Kidney (tissue), 14 donors: ENCODE results near the gene RPTOR. TPM values are rescaled to one million over a fixed set of nuclear protein-coding genes. Genes with fewer than 3 reads are reported as not detected.
A peak's percentile ranks its signal among the peaks of the same experiment; 100 is the strongest.

Source experiments
- DNase-seq, 5 donors: peaks; one replicate each; pipeline ENCODE4 v3.0.0-alpha.2; 2013 to 2020
- FAIRE-seq: peaks from 2 replicates; lab custom pipeline; 2012; peaks lifted over from hg19 to GRCh38; lab: Jason Lieb, UNC
- H3K27ac ChIP-seq, 2 donors: one replicate each; pipeline ENCODE4 v1.7.0; 2013; ENCODE audit warnings: low read depth in 2 of 2, low read length in 2 of 2, inconsistent platforms in 1 of 2
- H3K27me3 ChIP-seq: one replicate; pipeline ENCODE4 v1.7.1; 2013; ENCODE audit warnings: low read length, inconsistent platforms; ENCODE audit not compliant: control insufficient read depth, insufficient read depth
- H3K36me3 ChIP-seq, 3 donors: one replicate each; pipeline versions ENCODE4 v1.7.0 to v1.7.1; 2013; ENCODE audit warnings: low read length in 3 of 3, control low read depth in 1 of 3, inconsistent platforms in 1 of 3; ENCODE audit not compliant: insufficient read depth in 3 of 3, control insufficient read depth in 2 of 3
- H3K4me1 ChIP-seq, 3 donors: one replicate each; pipeline versions ENCODE4 v1.7.0 to v1.7.1; 2013; ENCODE audit warnings: low read length in 3 of 3, inconsistent platforms in 1 of 3, low read depth in 1 of 3; ENCODE audit not compliant: control insufficient read depth in 2 of 3, insufficient read depth in 2 of 3
- H3K4me3 ChIP-seq, 3 donors: one replicate each; pipeline versions ENCODE4 v1.7.0 to v1.8.1; 2013; ENCODE audit warnings: low read length in 3 of 3, control low read depth in 1 of 3, inconsistent platforms in 1 of 3
- H3K9ac ChIP-seq, 3 donors: one replicate each; pipeline versions ENCODE4 v1.7.0 to v1.7.1; 2013; ENCODE audit warnings: low read length in 3 of 3, control low read depth in 1 of 3, inconsistent platforms in 1 of 3
- H3K9me3 ChIP-seq, 3 donors: one replicate each; pipeline versions ENCODE4 v1.7.0 to v1.7.1; 2013; ENCODE audit warnings: low read length in 3 of 3, control low read depth in 1 of 3, inconsistent platforms in 1 of 3; ENCODE audit not compliant: control insufficient read depth in 2 of 3, insufficient read depth in 1 of 3
- CTCF ChIP-seq: IDR thresholded peaks from 3 replicates; pipeline ENCODE4 v1.5.1; 2012; ENCODE audit warnings: mild to moderate bottlenecking, moderate library complexity, borderline replicate concordance; ENCODE audit not compliant: insufficient read depth; ENCODE audit errors: extremely low read depth
- intact Hi-C: fragments of 100-400 bp; cut with DNase I; formaldehyde crosslinking; loops from one replicate; pipeline ENCODE4 v1.11.1; 2022
- polyA plus RNA-seq: library from polyadenylated mRNA; stranded (reverse); fragments of 350-450 nt; fragmentation: Illumina TruSeq; extraction: RNeasy Lipid Tissue Mini Kit (QIAGEN cat#74804); gene quantifications from one replicate; pipeline ENCODE4 v1.2.3, GENCODE V29; 2014; ENCODE audit warnings: low read depth, low replicate concordance; ENCODE audit not compliant: insufficient read depth
- total RNA-seq: library from RNA; stranded (reverse); fragmentation: NEBNext Ultra II Directional; extraction: Animal tissue kit (Norgen Biotek cat#: 25700); gene quantifications from one replicate; pipeline ENCODE4 v1.2.1, GENCODE V29; 2021
- donor health status: control.
- donor health status: control.
- donor health status: control.
- donor health status: control.
- donor health status: control.
- donor health status: DM: yes; HTN: yes; CAD: no.
- donor health status: Normal renal cell carcinoma (clear cell type).

Gene RPTOR
- total and polyA plus RNA-seq, 2 donors from 2014 or later = 5.5 to 37.6 TPM

DNA sequence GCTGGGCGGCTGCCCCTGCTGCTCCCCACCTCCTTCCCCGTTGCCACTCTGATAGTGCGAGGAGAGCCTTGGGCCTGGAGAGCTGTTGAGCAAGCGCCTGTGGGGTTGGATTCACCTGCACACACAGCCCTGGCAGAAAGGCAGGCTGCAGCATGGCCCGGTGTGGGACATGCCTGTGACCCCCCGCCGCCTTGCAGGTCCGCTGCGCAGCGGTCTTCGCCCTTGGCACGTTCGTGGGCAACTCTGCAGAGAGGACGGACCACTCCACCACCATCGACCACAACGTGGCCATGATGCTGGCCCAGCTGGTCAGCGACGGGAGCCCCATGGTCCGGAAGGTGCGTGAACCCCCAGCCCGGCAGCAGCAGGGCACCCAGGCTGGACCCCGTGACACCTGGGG, 340.2 kb downstream of the RPTOR start:
- no peaks in the 10 kb centered on the region for H3K9me3 ChIP-seq
- H3K4me1 ChIP-seq = no peaks in the 10 kb centered on the region
- FAIRE-seq = no peak
- peaks cover 0 to 20% (median 8%) of the 10 kb centered on the region in 3 donors for H3K36me3 ChIP-seq
- peak in 1 of 5 donors; percentile 66 for DNase-seq
- H3K4me3 ChIP-seq = no peak overlapping the region
- intact Hi-C loops = no loop called here
- H3K27ac ChIP-seq = no peak overlapping the region
- no peak overlapping the region for H3K9ac ChIP-seq
- H3K27me3 ChIP-seq = no peaks in the 10 kb centered on the region
- TF ChIP-seq CTCF = no peak

DNA sequence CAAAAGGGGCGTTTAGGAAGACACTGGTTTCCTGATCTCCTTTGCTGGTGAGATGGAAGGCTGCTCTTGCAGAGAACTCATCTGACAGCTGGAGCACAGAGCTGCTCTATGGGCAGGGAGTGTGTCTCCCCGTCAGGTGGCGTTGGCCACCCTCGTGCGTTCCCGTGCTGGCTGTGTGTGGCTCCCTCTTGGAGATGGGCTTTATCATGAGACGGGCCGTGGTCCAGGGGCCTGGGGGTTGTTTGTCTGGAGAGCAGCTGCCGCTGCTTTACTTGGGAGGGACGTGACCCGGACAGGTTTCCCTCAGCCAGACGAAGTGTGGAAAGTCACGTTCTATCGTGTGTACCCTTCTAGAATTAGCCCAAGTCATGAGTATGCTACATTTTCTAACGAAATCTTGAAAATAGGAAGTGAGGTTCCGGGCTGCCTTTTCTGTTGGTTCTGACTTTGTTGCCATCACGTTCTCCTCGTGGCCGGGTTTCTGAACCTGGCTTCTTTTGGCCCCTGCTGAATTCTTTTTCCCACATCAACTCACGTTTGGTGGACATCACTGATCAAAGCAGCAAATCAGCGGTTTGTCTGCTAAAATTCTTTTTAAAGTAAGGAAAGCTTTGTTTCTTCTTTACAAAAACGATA, 341.4 kb downstream of the RPTOR start:
- intact Hi-C loops = no loop called here
- peaks cover 0 to 20% (median 8%) of the 10 kb centered on the region in 3 donors for H3K36me3 ChIP-seq

DNA sequence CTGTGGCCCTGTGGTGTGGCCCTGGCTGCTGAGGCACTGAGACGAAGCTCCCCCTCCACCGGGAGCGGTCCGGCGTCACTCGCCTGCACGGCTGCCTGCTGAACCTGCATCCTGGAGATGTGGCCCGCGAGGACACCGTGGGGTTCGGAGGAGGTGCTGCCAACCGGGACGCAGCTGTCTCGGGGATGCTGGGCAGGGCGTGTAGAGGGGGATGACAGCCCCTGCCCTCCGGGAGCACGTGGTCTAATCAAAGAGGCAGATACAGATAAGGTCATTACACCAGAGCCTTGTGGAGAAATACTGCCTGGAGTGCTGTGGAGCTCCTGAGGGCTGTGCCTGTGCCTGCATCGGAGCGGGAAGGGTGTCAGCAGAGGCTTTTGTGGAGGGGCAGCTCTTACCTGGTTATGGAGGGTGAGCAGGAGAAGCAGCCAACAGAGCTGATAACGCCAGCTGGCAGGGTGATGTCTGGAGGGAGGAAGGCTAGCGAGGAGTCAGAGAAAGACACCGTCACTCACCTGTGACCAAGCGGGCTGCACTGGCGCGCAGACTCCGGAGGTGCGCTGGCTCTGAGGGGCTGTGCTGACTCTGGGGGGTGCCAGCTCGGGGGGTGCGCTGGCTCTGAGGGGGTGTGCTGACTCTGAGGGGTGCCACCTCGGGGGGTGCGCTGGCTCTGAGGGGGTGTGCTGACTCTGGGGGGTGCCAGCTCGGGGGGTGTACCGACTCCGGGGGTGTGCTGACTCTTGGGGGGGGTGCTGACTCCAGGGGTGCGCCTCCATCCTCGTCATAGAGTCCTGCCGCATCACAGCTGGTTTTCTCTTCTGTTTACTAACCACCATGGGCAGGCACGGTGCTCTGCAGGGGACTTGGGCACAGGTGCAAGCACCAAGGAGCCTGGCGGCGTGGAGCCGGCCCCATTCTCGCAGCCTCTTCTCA, 342.3 kb downstream of the RPTOR start:
- TF ChIP-seq CTCF = no peak
- Histone ChIP-seq H3K4me3 (no peak overlapping the region), H3K27ac (no peak overlapping the region), H3K9me3 (no peaks in the 10 kb centered on the region), H3K36me3 (peaks cover 0 to 19% (median 4%) of the 10 kb centered on the region in 3 donors), H3K9ac (no peak overlapping the region), H3K4me1 (no peaks in the 10 kb centered on the region), H3K27me3 (no peaks in the 10 kb centered on the region)
- intact Hi-C loops = no loop called here
- DNase-seq (peak in 2 of 5 donors; percentile 36 to 56), FAIRE-seq (no peak)

More for the DNA sequence above, 341.4 kb downstream of the RPTOR start:
- H3K9me3 ChIP-seq = no peaks in the 10 kb centered on the region
- H3K9ac ChIP-seq = no peak overlapping the region
- DNase-seq (peak in 1 of 5 donors; percentile 43), FAIRE-seq (no peak)
- TF ChIP-seq CTCF = no peak
- no peak overlapping the region for H3K4me3 ChIP-seq
- no peaks in the 10 kb centered on the region for H3K27me3 ChIP-seq
- H3K4me1 ChIP-seq = no peaks in the 10 kb centered on the region
- no peak overlapping the region for H3K27ac ChIP-seq
